ENCODE measurements around the gene KCNIP4. TPM values are rescaled to one million over a fixed set of nuclear protein-coding genes. Genes with fewer than 3 reads are reported as not detected.

KCNIP4 gene
- total and polyA plus RNA-seq, 9 of the 15 experiments (the other 6 are each of a cell fraction or from before 2014, with no cell fraction given), result 0.25 to 0.41 TPM; not detected in 7

GRCh38 chr4:20700007-20700761 is 1248.4 kb downstream of the KCNIP4 start, which contains the start of gene PACRGL (continued):
- TF ChIP-seq HDAC6 (IDR thresholded peaks at IDR 0.05; ENCODE audit: low read depth, low read length), result no peak
- TF ChIP-seq GMEB1 (CRISPR knock-in tag; IDR thresholded peaks at IDR 0.05), result peak; percentile 98
- TF ChIP-seq ARNT (IDR thresholded peaks at IDR 0.05), result no peak
- peak; percentile 93 for TF ChIP-seq SAP30 (IDR thresholded peaks at IDR 0.05; ENCODE audit: borderline replicate concordance, insufficient read depth, low read depth, low read length, poor library complexity, severe bottlenecking)
- peak; percentile 96 for TF ChIP-seq POLR2G (IDR thresholded peaks at IDR 0.05; ENCODE audit: low read depth, low read length)
- no peak for TF ChIP-seq ZNF23 (CRISPR knock-in tag; IDR thresholded peaks at IDR 0.05)
- peak; percentile 60 for TF ChIP-seq JUND (IDR thresholded peaks at IDR 0.05; ENCODE audit: borderline replicate concordance, low read depth, low read length)
- no peak; the same call in 2 of the 3 replicates for TF ChIP-seq JUND (tag; IDR thresholded peaks at IDR 0.05; ENCODE audit: borderline replicate concordance, low read depth, low read length)
- TF ChIP-seq IRF2 (CRISPR knock-in tag; IDR thresholded peaks at IDR 0.05), result no peak
- 0 out of 2 replicates have a peak, but pooled peaks have one; percentile 33 for TF ChIP-seq THAP12 (CRISPR knock-in tag; IDR thresholded peaks at IDR 0.05)
- TF ChIP-seq ZNF282 (CRISPR knock-in tag; IDR thresholded peaks at IDR 0.05), result no peak
- TF ChIP-seq MTA2 (IDR thresholded peaks at IDR 0.05; ENCODE audit: low read depth), result no peak
- no peak for TF ChIP-seq BRF2 (IDR thresholded peaks at IDR 0.05; ENCODE audit: borderline replicate concordance, insufficient read depth, insufficient read length)
- TF ChIP-seq FOS (IDR thresholded peaks at IDR 0.05; ENCODE audit: extremely low read depth, insufficient read length), result peak; percentile 5
- TF ChIP-seq RUNX1 (IDR thresholded peaks at IDR 0.05; ENCODE audit: low read depth), result no peak
- no peak for TF ChIP-seq MTA3 (IDR thresholded peaks at IDR 0.05; ENCODE audit: borderline replicate concordance)
- TF ChIP-seq OTX1 (CRISPR knock-in tag; IDR thresholded peaks at IDR 0.05), result no peak
- TF ChIP-seq ZNF274 (IDR thresholded peaks at IDR 0.05; ENCODE audit: borderline replicate concordance, low read depth, low read length), result no peak
- no peak for TF ChIP-seq CHAMP1 (IDR thresholded peaks at IDR 0.05)
- TF ChIP-seq SMARCA4 (IDR thresholded peaks at IDR 0.05), result no peak
- 0 out of 2 replicates have a peak, but pooled peaks have one; percentile 29 for TF ChIP-seq SMAD4 (CRISPR knock-in tag; conservative IDR thresholded peaks at IDR 0.05)
